Measurements from ENCODE around the gene MB. TPM values are rescaled to one million over a fixed set of nuclear protein-coding genes. Genes with fewer than 3 reads are reported as not detected.
A peak's percentile ranks its signal among the peaks of the same experiment; 100 is the strongest.

MB gene
- total and polyA plus RNA-seq, 9 of the 15 experiments (the other 6 are each of a cell fraction or from before 2014, with no cell fraction given): not detected

GRCh38 chr22:35582861-35583670, 34.1 kb downstream of the MB start:
- H4K20me1 ChIP-seq (replicated peaks; ENCODE audit: control insufficient read depth, insufficient read depth, low read length): no peaks in the 10 kb centered on the region
- WGBS (ENCODE audit: insufficient coverage, low coverage, missing lambda C conversion rate): 5% methylated on average over 13 of the region's 13 CpGs
- H3K4me2 ChIP-seq (ENCODE audit: insufficient read depth, low read length): no peak overlapping the region
- TF ChIP-seq NELFE (IDR thresholded peaks at IDR 0.05; ENCODE audit: insufficient read depth, insufficient read length): no peak
- peak; percentile 71 to 87 (median 80); a peak in 5 of 6 replicates for TF ChIP-seq CTCF (IDR thresholded peaks at IDR 0.05 in 2 of 3, conservative IDR thresholded peaks at IDR 0.05 in 1 of 3; ENCODE audit: insufficient read depth in 2 of 3, low read depth in 1 of 3, low read length in 3 of 3)
- peak; percentile 69; the same call in 1 of the 2 replicates for TF ChIP-seq STAG1 (CRISPR knock-in tag; IDR thresholded peaks at IDR 0.05; ENCODE audit: borderline replicate concordance)
- TF ChIP-seq ZNF263 (CRISPR knock-in tag; IDR thresholded peaks at IDR 0.05; ENCODE audit: borderline replicate concordance): 0 out of 2 replicates have a peak, but pooled peaks have one; percentile 19
- TF ChIP-seq HMG20B (CRISPR knock-in tag; IDR thresholded peaks at IDR 0.05): no peak
- TF ChIP-seq JUNB (CRISPR knock-in tag; conservative IDR thresholded peaks at IDR 0.05): no peak
- 0 out of 2 replicates have a peak, but pooled peaks have one; percentile 30 for TF ChIP-seq ARID2 (IDR thresholded peaks at IDR 0.05)
- no peak for TF ChIP-seq SIN3A (IDR thresholded peaks at IDR 0.05; ENCODE audit: borderline replicate concordance in 2 of 2, control insufficient read depth in 1 of 2, low read depth in 2 of 2, low read length in 2 of 2)
- peak; percentile 63 to 82 for TF ChIP-seq RAD21 (CRISPR knock-in tag; conservative IDR thresholded peaks at IDR 0.05 in 1 of 2, IDR thresholded peaks at IDR 0.05 in 1 of 2)
- TF ChIP-seq ZNF699 (CRISPR knock-in tag; IDR thresholded peaks at IDR 0.05; ENCODE audit: insufficient replicate concordance): no peak
- 0 out of 2 replicates have a peak, but pooled peaks have one; percentile 19 for TF ChIP-seq GATA2 (CRISPR knock-in tag; IDR thresholded peaks at IDR 0.05)

More at GRCh38 chr22:35582861-35583670, 34.1 kb downstream of the MB start:
- DNase-seq (ENCODE audit: extremely low read depth in 1 of 4, low spot score in 3 of 4): peak; percentile 67 to 85 (median 82)
- Histone ChIP-seq H3K79me2 (ENCODE audit: control insufficient read depth, insufficient read depth, low read length) (no peaks in the 10 kb centered on the region), H3K36me3 (ENCODE audit: control insufficient read depth, insufficient read depth, low read length) (no peaks in the 10 kb centered on the region), H3K27ac (ENCODE audit: extremely low read depth, low read depth, low read length) (no peak overlapping the region), H2AFZ (ENCODE audit: low read depth, low read length) (no peak overlapping the region), H3K9me1 (ENCODE audit: control insufficient read depth, insufficient read depth, low read length) (no peaks in the 10 kb centered on the region), H3K4me3 (no peak overlapping the region), H3K9ac (ENCODE audit: insufficient read depth in 1 of 2, low read depth in 2 of 2, low read length in 2 of 2) (no peak overlapping the region), H3K4me1 (replicated peaks in 1 of 2; ENCODE audit: control insufficient read depth in 2 of 2, insufficient read depth in 2 of 2, low read length in 2 of 2) (no peaks in the 10 kb centered on the region), H3K27me3 (ENCODE audit: control insufficient read depth in 2 of 2, insufficient read depth in 2 of 2, low read length in 2 of 2) (no peaks in the 10 kb centered on the region), H3K9me3 (replicated peaks; ENCODE audit: control insufficient read depth, insufficient read depth, low read depth, low read length) (no peaks in the 10 kb centered on the region)
- intact Hi-C loops (cut with micrococcal nuclease) (loop anchor here (1.0 to 10.0 kb wide), 3 partner anchors 88 to 233 kb away; no protein-coding TSS in a partner anchor), in situ Hi-C loops (cut with MboI) (loop anchor here (5.0 kb wide), 2 partner anchors 151 to 231 kb away; no protein-coding TSS in a partner anchor)
- no TSS peak for BruUV-seq (replicated peaks)
- ATAC-seq: peak; percentile 92
- ChIA-PET POLR2A (no interaction called here), CTCF (ENCODE audit: low intra/inter-chr PET ratio) (interaction anchor here (2.4 kb wide), 2 partner anchors 152 to 232 kb away, joined by 12 to 22 read pairs; no protein-coding TSS in a partner anchor)
- peak; percentile 82 for FAIRE-seq
